Lower leg skin (tissue), 4 donors: ENCODE measurements around the gene RASA3. TPM values are rescaled to one million over a fixed set of nuclear protein-coding genes. Genes with fewer than 3 reads are reported as not detected.
A peak's percentile ranks its signal among the peaks of the same experiment; 100 is the strongest.

Experiments
- DNase-seq, 2 donors: peaks; one replicate each; pipeline ENCODE4 v3.0.0-alpha.2; 2019; ENCODE audit warnings: low spot score in 2 of 2
- H3K4me3 ChIP-seq: fragments of 200-600 bp; sonication (generic); 2 replicates; pipeline ENCODE4 v1.5.1; 2017; ENCODE audit warnings: mild to moderate bottlenecking, low read depth; ENCODE audit not compliant: poor library complexity, severe bottlenecking
- CTCF ChIP-seq, 3 donors: fragments of 450-650 bp; IDR thresholded peaks; one replicate each; pipeline ENCODE4 v1.5.1; 2016; ENCODE audit warnings: antibody characterized with exemption in 3 of 3, mild to moderate bottlenecking in 3 of 3, moderate library complexity in 2 of 3
- POLR2A ChIP-seq, 2 donors: fragments of 450-650 bp; IDR thresholded peaks; one replicate each; pipeline ENCODE4 v1.6.1; 2016 to 2017; ENCODE audit warnings: antibody characterized with exemption in 2 of 2, mild to moderate bottlenecking in 1 of 2, moderate library complexity in 1 of 2
- WGBS, 2 donors: methylation state at CpG; one replicate each; pipeline ENCODE4 v1.1.5; 2018; 5-methylcytosine and 5-hydroxymethylcytosine counted together
- intact Hi-C: fragments of 100-400 bp; cut with DNase I; formaldehyde crosslinking; loops from one replicate; pipeline ENCODE4 v1.15.0; 2023; ENCODE audit warnings: low total_unique reads
- total RNA-seq, 4 donors: library from RNA; depleted of rRNA; stranded (reverse); fragments of >200 nt; gene quantifications; one replicate each; pipeline ENCODE4 v1.1.0, GENCODE V29; 2016

Gene RASA3
- total RNA-seq, 4 donors from 2014 or later, result 12.9 to 30.5 (median 24.2) TPM

- intact Hi-C loops, result no loop called here
- H3K4me3 ChIP-seq, result no peak overlapping the region
- peak in 1 of 2 donors; percentile 72 for DNase-seq
- no peak for TF ChIP-seq POLR2A (IDR thresholded peaks at IDR 0.05)
- TF ChIP-seq CTCF (IDR thresholded peaks at IDR 0.05), result no peak
- 84 to 85% methylated on average over 14 of the region's 14 CpGs for WGBS, 2 donors
Observed at GRCh38 chr13:113934576-113934975, 197.8 kb downstream of the RASA3 start.

- intact Hi-C loops, result no loop called here
- 95 to 96% methylated on average over 22 of the region's 22 CpGs for WGBS, 2 donors
- DNase-seq, result peak in 1 of 2 donors; percentile 76
- no peak overlapping the region for H3K4me3 ChIP-seq
- TF ChIP-seq POLR2A (IDR thresholded peaks at IDR 0.05) (no peak), CTCF (IDR thresholded peaks at IDR 0.05) (no peak)
Observed at GRCh38 chr13:113933901-113934300, 198.5 kb downstream of the RASA3 start.

GRCh38 chr13:113931841-113932459 is 200.5 kb downstream of the RASA3 start:
- intact Hi-C loops, result no loop called here
- no peak overlapping the region for H3K4me3 ChIP-seq
- TF ChIP-seq CTCF (IDR thresholded peaks at IDR 0.05), result no peak
- TF ChIP-seq POLR2A (IDR thresholded peaks at IDR 0.05), result no peak
- WGBS, 2 donors, result 86 to 87% methylated on average over 16 of the region's 16 CpGs
- DNase-seq, result no peak

GRCh38 chr13:113930671-113931637 is 201.5 kb downstream of the RASA3 start:
- whole genome bisulfite sequencing, 2 donors, result 80 to 87% methylated on average over 35 to 36 of the region's 36 CpGs
- H3K4me3 ChIP-seq, result no peak overlapping the region
- peak in 1 of 2 donors; percentile 81 for DNase-seq
- intact Hi-C loops, result no loop called here
- no peak for TF ChIP-seq POLR2A (IDR thresholded peaks at IDR 0.05)
- no peak for TF ChIP-seq CTCF (IDR thresholded peaks at IDR 0.05)

GRCh38 chr13:113929628-113930615 is 202.5 kb downstream of the RASA3 start:
- WGBS, 2 donors, result 77 to 80% methylated on average over 32 to 33 of the region's 38 CpGs
- TF ChIP-seq POLR2A (IDR thresholded peaks at IDR 0.05) (no peak), CTCF (IDR thresholded peaks at IDR 0.05) (no peak)
- intact Hi-C loops, result no loop called here
- no peak overlapping the region for H3K4me3 ChIP-seq
- peak in 1 of 2 donors; percentile 84 for DNase-seq
